VCaP (cell line): Measurements from ENCODE around the gene DLD.

ENCODE experiments used
- H3K27ac ChIP-seq: fragments of 450-650 bp; 2 replicates; pipeline ENCODE4 v1.5.1; 2017
- CTCF ChIP-seq: fragments of 450-650 bp; conservative IDR thresholded peaks from 2 replicates; pipeline ENCODE4 v1.5.1; 2017; ENCODE audit warnings: mild to moderate bottlenecking, moderate library complexity

DLD gene

GRCh38 chr7:107909445-107909844, 18.5 kb downstream of the DLD start:
- TF ChIP-seq CTCF = no peak

GRCh38 chr7:107911981-107912380, 21.0 kb downstream of the DLD start:
- no peak for TF ChIP-seq CTCF
- H3K27ac ChIP-seq = no peak overlapping the region

More at GRCh38 chr7:107909445-107909844, 18.5 kb downstream of the DLD start:
- H3K27ac ChIP-seq = no peak overlapping the region

- no peak for TF ChIP-seq CTCF
- H3K27ac ChIP-seq = no peak overlapping the region
These were observed 22.9 kb downstream of the DLD start for GRCh38 chr7:107913851-107914250.

- TF ChIP-seq CTCF = no peak
- H3K27ac ChIP-seq = no peak overlapping the region
These were observed 23.8 kb downstream of the DLD start for GRCh38 chr7:107914831-107915230.

- H3K27ac ChIP-seq = no peak overlapping the region
- TF ChIP-seq CTCF = no peak
These were observed 24.6 kb downstream of the DLD start for GRCh38 chr7:107915541-107915940.

- TF ChIP-seq CTCF = no peak
- no peak overlapping the region for H3K27ac ChIP-seq
These were observed 27.0 kb downstream of the DLD start for GRCh38 chr7:107917763-107918651.

GRCh38 chr7:107918948-107919347, 28.0 kb downstream of the DLD start:
- no peak overlapping the region for H3K27ac ChIP-seq
- no peak for TF ChIP-seq CTCF
